H1 (cell line): ENCODE measurements around the gene CRTC3. TPM values are rescaled to one million over a fixed set of nuclear protein-coding genes. Genes with fewer than 3 reads are reported as not detected.

Experiments used
- CBX8 ChIP-seq: fragments of 300-800, 300-1000 bp; sonication (generic); IDR thresholded peaks from 2 replicates; pipeline ENCODE4 v1.7.1; 2016; ENCODE audit warnings: low read depth, low read length, borderline replicate concordance
- CHD2 ChIP-seq: IDR thresholded peaks from 2 replicates; pipeline ENCODE4 v1.6.1; 2012; ENCODE audit warnings: low read length, improper control_type of control experiment
- CTBP2 ChIP-seq: IDR thresholded peaks from 2 replicates; pipeline ENCODE4 v1.7.0; 2011; ENCODE audit warnings: borderline replicate concordance, mild to moderate bottlenecking, moderate library complexity, mixed read lengths, low read length; ENCODE audit not compliant: insufficient read depth, insufficient read length
- EGR1 ChIP-seq: IDR thresholded peaks from 2 replicates; pipeline ENCODE4 v1.6.1; 2011; ENCODE audit warnings: low read depth, low read length, borderline replicate concordance
- HDAC6 ChIP-seq: IDR thresholded peaks from one replicate; pipeline ENCODE4 v1.7.1; 2012; ENCODE audit warnings: low read depth, mild to moderate bottlenecking, inconsistent platforms, low read length, moderate library complexity
- JUN ChIP-seq: IDR thresholded peaks from 2 replicates; pipeline ENCODE4 v1.6.1; 2011; ENCODE audit warnings: low read depth, mild to moderate bottlenecking, improper control_type of control experiment, low read length
- PHF8 ChIP-seq: fragments of 200-600 bp; sonication (generic); conservative IDR thresholded peaks from 2 replicates; pipeline ENCODE4 v1.7.1; 2012; ENCODE audit warnings: low read depth, mild to moderate bottlenecking, inconsistent platforms, low read length, moderate library complexity
- POU5F1 ChIP-seq: IDR thresholded peaks from 2 replicates; pipeline ENCODE4 v1.6.1; 2011; ENCODE audit warnings: low read depth, mild to moderate bottlenecking, low read length, moderate library complexity
- RAD21 ChIP-seq, 2 experiments: IDR thresholded peaks in 1 of 2; conservative IDR thresholded peaks in 1 of 2; 2 replicates each; pipeline ENCODE4 v1.6.1; 2011; ENCODE audit warnings: low read depth in 2 of 2, low read length in 2 of 2, improper control_type of control experiment in 1 of 2, inconsistent platforms in 1 of 2, mild to moderate bottlenecking in 1 of 2, moderate library complexity in 1 of 2
- RFX5 ChIP-seq: IDR thresholded peaks from 2 replicates; pipeline ENCODE4 v1.6.1; 2011; ENCODE audit warnings: low read depth, low read length, improper control_type of control experiment, borderline replicate concordance
- RXRA ChIP-seq: IDR thresholded peaks from 2 replicates; pipeline ENCODE4 v1.6.1; 2011; ENCODE audit warnings: low read depth, mild to moderate bottlenecking, low read length, moderate library complexity; ENCODE audit not compliant: insufficient read depth
- SAP30 ChIP-seq: fragments of 300-600 bp; sonication (generic); IDR thresholded peaks from 2 replicates; pipeline ENCODE4 v1.7.1; 2012; ENCODE audit warnings: low read length, moderate library complexity, mild to moderate bottlenecking, inconsistent platforms; ENCODE audit not compliant: insufficient read depth, insufficient replicate concordance
- SIN3A ChIP-seq, 2 experiments: IDR thresholded peaks in 1 of 2; conservative IDR thresholded peaks in 1 of 2; 2 replicates each; pipeline ENCODE4 v1.6.1; 2011 to 2012; ENCODE audit warnings: low read length in 2 of 2, improper control_type of control experiment in 1 of 2, low read depth in 1 of 2, mild to moderate bottlenecking in 1 of 2
- SIRT6 ChIP-seq: IDR thresholded peaks from one replicate; pipeline ENCODE4 v1.7.1; 2012; ENCODE audit warnings: low read length, inconsistent platforms
- SUZ12 ChIP-seq: fragments of 200-600 bp; sonication (generic); IDR thresholded peaks from 2 replicates; pipeline ENCODE4 v1.6.1; 2012; ENCODE audit warnings: mild to moderate bottlenecking, inconsistent platforms, low read length, moderate library complexity, mixed read lengths
- TAF7 ChIP-seq: optimal IDR thresholded peaks from 2 replicates; pipeline ENCODE3; 2011; ENCODE audit warnings: low read depth, mild to moderate bottlenecking, inconsistent platforms, low read length, moderate library complexity, borderline replicate concordance
- TCF12 ChIP-seq: IDR thresholded peaks from 2 replicates; pipeline ENCODE4 v1.6.1; 2011; ENCODE audit warnings: low read depth, mild to moderate bottlenecking, low read length
- USF2 ChIP-seq: IDR thresholded peaks from 2 replicates; pipeline ENCODE4 v1.6.1; 2011; ENCODE audit warnings: low read length, improper control_type of control experiment
- polyA plus RNA-seq, 7 experiments: library from polyadenylated mRNA; depleted of rRNA in 3 of 7; stranded (reverse) in 5 of 7; unstranded in 2 of 7; fragments of >200 nt in 5 of 7; fragments of 200-250 nt in 2 of 7; gene quantifications; 1 replicate in 5 of 7; 2 replicates in 1 of 7; 4 replicates in 1 of 7; pipeline versions ENCODE4 v1.2.1 to v1.2.3, GENCODE V29; 2011 to 2013; ENCODE audit warnings: missing spikeins in 2 of 7, mixed read lengths in 2 of 7
- total RNA-seq: library from RNA; stranded (reverse); fragmentation: NEBNext Ultra II Directional; extraction: Animal tissue kit (Norgen Biotek cat#: 25700); gene quantifications from 2 replicates; pipeline ENCODE4 v1.2.1, GENCODE V29; 2021
- TF ChIP-seq, protein P1 (sequence below): IDR thresholded peaks from 2 replicates; pipeline ENCODE4 v1.6.1; 2012; ENCODE audit warnings: inconsistent platforms
- TF ChIP-seq, protein P2 (sequence below): IDR thresholded peaks from 2 replicates; pipeline ENCODE4 v1.6.1; 2012; ENCODE audit warnings: inconsistent platforms

The CRTC3 gene
- total and polyA plus RNA-seq, 2 of the 8 experiments (the other 6 are each of a cell fraction or from before 2014, with no cell fraction given), result 5.0 to 5.3 TPM

GRCh38 chr15:90583471-90584252 is 53.9 kb downstream of the CRTC3 start (continued):
- TF ChIP-seq RAD21 (IDR thresholded peaks at IDR 0.05 in 1 of 2, conservative IDR thresholded peaks at IDR 0.05 in 1 of 2; ENCODE audit: low read depth in 2 of 2, low read length in 2 of 2) (peak in 1 of 2 experiments; percentile 18; a peak in 1 of 4 replicates), EGR1 (no peak), JUN (no peak), TAF7 (no peak), HDAC6 (no peak), RXRA (no peak), CHD2 (no peak), SIRT6 (no peak), PHF8 (no peak), CTBP2 (peak; percentile 78), SIN3A (conservative IDR thresholded peaks at IDR 0.05 in 1 of 2, IDR thresholded peaks at IDR 0.05 in 1 of 2; ENCODE audit: low read depth in 1 of 2, low read length in 2 of 2) (peak in 1 of 2 experiments; percentile 78; a peak in 1 of 4 replicates), RFX5 (no peak), CBX8 (no peak), SAP30 (no peak), USF2 (no peak), SUZ12 (no peak), POU5F1 (peak; percentile 75; the same call in 1 of the 2 replicates), TCF12 (no peak)
- TF ChIP-seq, protein P1, sequence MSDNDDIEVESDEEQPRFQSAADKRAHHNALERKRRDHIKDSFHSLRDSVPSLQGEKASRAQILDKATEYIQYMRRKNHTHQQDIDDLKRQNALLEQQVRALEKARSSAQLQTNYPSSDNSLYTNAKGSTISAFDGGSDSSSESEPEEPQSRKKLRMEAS, result no peak
- TF ChIP-seq, protein P2, sequence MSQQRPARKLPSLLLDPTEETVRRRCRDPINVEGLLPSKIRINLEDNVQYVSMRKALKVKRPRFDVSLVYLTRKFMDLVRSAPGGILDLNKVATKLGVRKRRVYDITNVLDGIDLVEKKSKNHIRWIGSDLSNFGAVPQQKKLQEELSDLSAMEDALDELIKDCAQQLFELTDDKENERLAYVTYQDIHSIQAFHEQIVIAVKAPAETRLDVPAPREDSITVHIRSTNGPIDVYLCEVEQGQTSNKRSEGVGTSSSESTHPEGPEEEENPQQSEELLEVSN, result no peak
